ENCODE results near the gene PDE9A. TPM values are rescaled to one million over a fixed set of nuclear protein-coding genes. Genes with fewer than 3 reads are reported as not detected.

Gene PDE9A
- total RNA-seq, 4 donors from 2014 or later = 2.4 to 9.0 (median 3.7) TPM

DNA sequence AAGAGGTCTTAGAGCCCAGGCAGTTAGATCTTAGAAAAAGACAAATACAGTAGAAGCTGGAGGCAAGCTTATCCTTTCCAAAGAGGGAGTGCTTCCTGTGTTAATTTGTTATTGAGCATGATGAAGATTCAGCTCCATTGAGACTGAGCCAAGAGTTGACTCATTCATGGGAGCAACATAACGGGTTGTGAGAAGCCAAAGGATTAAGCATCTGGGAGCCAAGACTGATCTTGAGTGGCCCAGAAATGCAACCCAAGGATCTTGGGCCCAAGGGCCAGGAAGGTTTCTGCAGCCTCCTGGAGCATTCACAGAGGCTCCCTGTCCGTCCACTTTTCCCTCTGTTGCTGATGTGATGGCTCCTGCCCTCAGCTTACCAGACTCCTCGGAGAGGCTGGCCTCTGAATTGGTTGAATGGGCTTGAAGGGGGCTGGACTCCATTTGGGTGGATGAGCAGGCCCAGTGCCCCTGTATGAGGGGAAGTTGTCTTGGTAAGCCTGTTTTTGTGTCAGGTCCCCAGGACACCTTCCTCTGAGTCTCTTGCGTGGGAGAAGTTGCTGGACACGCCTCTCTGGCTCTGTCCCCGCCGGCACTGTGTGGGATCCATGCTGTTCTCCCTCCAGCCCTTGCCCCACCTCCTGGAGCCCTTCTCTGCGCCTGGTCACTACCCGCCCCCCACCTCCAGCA lies 42.4 kb downstream of the PDE9A start:
- TF ChIP-seq, protein P1, sequence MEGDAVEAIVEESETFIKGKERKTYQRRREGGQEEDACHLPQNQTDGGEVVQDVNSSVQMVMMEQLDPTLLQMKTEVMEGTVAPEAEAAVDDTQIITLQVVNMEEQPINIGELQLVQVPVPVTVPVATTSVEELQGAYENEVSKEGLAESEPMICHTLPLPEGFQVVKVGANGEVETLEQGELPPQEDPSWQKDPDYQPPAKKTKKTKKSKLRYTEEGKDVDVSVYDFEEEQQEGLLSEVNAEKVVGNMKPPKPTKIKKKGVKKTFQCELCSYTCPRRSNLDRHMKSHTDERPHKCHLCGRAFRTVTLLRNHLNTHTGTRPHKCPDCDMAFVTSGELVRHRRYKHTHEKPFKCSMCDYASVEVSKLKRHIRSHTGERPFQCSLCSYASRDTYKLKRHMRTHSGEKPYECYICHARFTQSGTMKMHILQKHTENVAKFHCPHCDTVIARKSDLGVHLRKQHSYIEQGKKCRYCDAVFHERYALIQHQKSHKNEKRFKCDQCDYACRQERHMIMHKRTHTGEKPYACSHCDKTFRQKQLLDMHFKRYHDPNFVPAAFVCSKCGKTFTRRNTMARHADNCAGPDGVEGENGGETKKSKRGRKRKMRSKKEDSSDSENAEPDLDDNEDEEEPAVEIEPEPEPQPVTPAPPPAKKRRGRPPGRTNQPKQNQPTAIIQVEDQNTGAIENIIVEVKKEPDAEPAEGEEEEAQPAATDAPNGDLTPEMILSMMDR (IDR thresholded peaks at IDR 0.05; ENCODE audit: low read depth) = no peak

DNA sequence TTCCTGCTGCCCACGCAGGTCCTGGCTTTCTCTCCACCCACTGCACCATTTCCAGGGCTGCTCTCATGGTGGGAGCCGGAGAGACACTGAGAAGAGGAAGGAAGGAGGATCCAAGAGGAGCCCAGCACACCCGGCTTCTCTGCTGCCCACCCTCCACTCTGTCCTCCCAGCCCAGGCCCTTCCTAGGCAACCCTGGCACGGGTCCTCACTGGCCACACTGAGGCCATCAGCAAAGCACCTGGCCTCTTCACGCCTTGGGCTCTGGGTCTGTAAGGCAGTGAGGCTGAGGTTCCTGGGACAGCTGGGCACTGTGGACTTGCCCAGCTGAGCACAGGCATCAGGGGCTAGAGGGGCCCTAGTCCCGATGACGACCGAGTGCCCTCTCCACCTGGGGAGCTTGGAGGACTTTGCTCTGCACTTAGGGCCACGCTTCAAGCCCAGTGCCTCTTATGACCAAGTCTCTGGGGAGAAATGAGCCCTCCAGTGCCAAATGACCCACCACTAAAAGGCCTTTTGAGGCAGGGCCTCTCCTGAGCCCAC lies 43.1 kb downstream of the PDE9A start:
- TF ChIP-seq, protein P1 (IDR thresholded peaks at IDR 0.05; ENCODE audit: low read depth) = no peak

DNA sequence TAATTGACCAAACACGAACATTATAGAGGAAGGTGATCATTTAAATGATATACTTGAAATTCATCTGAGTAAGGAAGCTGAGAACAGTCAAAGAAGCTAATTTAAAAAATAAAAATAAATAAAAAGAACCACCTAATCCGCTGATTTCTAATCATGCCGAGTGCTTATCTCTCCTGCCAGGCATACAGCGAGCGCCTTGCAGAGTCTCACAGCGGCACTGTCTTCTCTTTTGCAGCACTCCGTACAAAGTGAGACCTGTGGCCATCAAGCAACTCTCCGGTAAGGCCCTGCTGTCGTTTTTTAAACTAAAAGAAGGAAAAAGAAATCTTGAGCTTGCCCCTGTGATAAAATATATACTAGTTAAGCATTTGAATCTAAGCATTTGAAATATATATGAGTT lies 45.3 kb downstream of the PDE9A start:
- TF ChIP-seq, protein P1 (IDR thresholded peaks at IDR 0.05; ENCODE audit: low read depth) = no peak

DNA sequence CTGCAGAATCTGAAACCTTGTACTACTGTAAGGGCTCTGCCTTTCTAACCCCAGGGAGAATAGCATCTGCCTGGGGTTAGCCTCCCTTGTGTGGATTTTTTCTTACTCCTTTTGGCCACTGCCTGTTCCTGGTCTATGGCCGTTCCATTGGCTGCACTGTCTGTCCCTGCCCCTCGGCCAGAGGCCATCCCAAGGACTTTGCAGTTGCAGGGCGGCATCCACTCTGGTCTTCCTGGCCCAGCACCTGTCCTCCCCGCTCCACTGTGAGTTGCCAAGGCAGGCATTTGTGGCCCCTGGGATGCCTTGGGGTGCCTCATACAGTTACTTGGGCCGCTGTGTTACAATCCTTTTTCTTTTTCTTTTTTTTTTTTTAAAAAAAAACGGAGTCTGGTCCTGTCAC lies 45.8 kb downstream of the PDE9A start:
- TF ChIP-seq, protein P1 (IDR thresholded peaks at IDR 0.05; ENCODE audit: low read depth) = no peak

DNA sequence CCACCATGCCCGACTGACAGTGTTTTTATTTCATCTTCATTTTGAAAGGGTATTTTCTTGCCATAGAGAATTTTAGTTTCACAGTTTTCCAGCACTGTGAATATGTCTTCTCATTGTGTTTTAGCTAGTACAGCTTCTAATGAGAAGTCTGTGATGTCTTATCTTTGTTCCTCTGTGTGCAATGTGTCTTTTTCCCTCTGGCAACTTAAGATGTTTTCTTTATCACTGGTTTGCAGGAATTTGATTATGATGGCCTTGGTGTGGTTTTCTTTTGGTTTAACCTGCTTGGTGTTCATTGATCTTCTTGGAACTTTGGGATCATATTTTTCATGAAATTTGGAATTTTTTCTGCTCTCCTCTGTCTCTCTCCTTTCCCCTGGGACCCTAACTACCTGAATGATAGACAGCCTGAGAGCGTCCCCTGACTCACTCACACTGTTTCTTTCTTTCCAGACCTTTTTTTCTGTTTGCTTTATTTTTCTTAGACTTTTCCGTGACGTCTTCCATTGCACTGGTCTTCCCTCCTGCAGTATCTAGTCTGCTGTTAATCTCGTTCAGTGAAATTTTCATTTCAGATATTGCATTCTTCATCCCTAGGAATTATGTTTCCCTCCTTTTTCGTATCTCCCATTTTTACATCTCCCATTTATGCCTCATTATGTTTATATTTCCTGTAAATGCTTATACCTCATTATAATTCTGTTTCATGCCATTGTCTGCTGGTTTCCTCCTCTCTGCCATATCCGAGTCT lies 48.5 kb downstream of the PDE9A start:
- TF ChIP-seq, protein P1 (IDR thresholded peaks at IDR 0.05; ENCODE audit: low read depth) = no peak

DNA sequence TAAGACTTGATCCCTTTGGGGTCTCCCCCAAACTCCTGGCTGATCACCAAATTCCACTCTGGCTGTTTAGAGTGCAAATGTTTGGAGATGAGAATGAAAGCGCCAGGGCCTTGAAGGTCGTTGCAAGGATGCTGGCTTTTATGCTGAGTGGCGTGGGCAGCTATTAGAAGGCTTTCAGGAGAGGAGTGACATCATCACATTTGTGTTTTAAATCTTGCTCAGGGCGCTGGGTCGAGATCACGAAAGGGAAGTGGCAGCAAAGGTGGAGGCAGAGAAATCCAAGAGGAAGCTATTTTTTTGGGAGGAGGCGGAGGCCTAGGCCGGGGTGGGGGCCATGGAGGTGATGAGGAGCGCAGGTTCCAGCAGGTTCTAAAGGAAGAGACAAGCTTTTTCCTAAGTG lies 49.3 kb downstream of the PDE9A start:
- TF ChIP-seq, protein P1 (IDR thresholded peaks at IDR 0.05; ENCODE audit: low read depth) = no peak
